Mesangial cell (primary cell): ENCODE results near the gene NAA35. TPM values are rescaled to one million over a fixed set of nuclear protein-coding genes. Genes with fewer than 3 reads are reported as not detected.

Source experiments
- total RNA-seq: library from RNA; depleted of rRNA; stranded (reverse); fragments of >200 nt; gene quantifications from 2 replicates; pipeline ENCODE4 v1.2.3, GENCODE V29; 2015

Gene NAA35
- 8.0 and 10.4 TPM in 2 replicates for total RNA-seq

GRCh38 chr9:85940832-85941621 lies at the start of gene NAA35:
Gene NAA35 (plus strand): TSS chr9:85941146. CDS start chr9:85942160, 1,014 bp downstream.

Other genes with a start within 250 kb of the NAA35 start
- 9.1 and 12.4 TPM in 2 replicates for gene AGTPBP1, start 199.2 kb upstream of the NAA35 start, total RNA-seq
- 69.3 and 71.5 TPM in 2 replicates for gene GOLM1, start 158.4 kb downstream of the NAA35 start, total RNA-seq